Suprapubic skin (tissue), 4 donors: ENCODE data around the gene ALG14.

ENCODE experiments used
- EP300 ChIP-seq: sonication (generic); formaldehyde crosslinking; IDR thresholded peaks from one replicate; pipeline ENCODE4 v1.6.1; 2017; ENCODE audit warnings: antibody characterized with exemption
- POLR2AphosphoS5 ChIP-seq, 3 donors: sonication (generic); formaldehyde crosslinking; IDR thresholded peaks; one replicate each; pipeline ENCODE4 v1.6.1; 2017; ENCODE audit warnings: antibody characterized with exemption in 3 of 3

- no peak for TF ChIP-seq POLR2AphosphoS5 (IDR thresholded peaks at IDR 0.05)
- no peak for TF ChIP-seq EP300
These were observed 137.7 kb downstream of the ALG14 start for GRCh38 chr1:94935034-94935433.
